OCI-LY1 (cell line): Measurements from ENCODE around the gene CCRL2.

Source experiments
- H2AFZ ChIP-seq: fragments of 200-600 bp; sonication (generic), shearing (Covaris generic); 2 replicates; pipeline ENCODE4 v1.6.0; 2014; ENCODE audit warnings: antibody characterized with exemption, mild to moderate bottlenecking, low read length
- H3F3A ChIP-seq: fragments of 200-600 bp; sonication (generic), shearing (Covaris generic); 2 replicates; pipeline ENCODE4 v1.6.0; 2014; ENCODE audit warnings: mild to moderate bottlenecking, antibody characterized with exemption, low read length, moderate library complexity; ENCODE audit not compliant: insufficient read depth
- H3K27ac ChIP-seq: fragments of 200-600 bp; sonication (generic); 2 replicates; pipeline ENCODE4 v1.5.1; 2014; ENCODE audit warnings: low read length, mixed run types, mild to moderate bottlenecking, low read depth; ENCODE audit not compliant: poor library complexity, severe bottlenecking
- H3K27me3 ChIP-seq: fragments of 200-600 bp; sonication (generic); 2 replicates; pipeline ENCODE4 v1.6.0; 2014; ENCODE audit warnings: antibody characterized with exemption, mild to moderate bottlenecking, low read length, moderate library complexity; ENCODE audit not compliant: insufficient read depth
- H3K36me3 ChIP-seq: fragments of 200-600 bp; sonication (generic); 2 replicates; pipeline ENCODE4 v1.6.1; 2014; ENCODE audit warnings: mild to moderate bottlenecking, antibody characterized with exemption, low read length, moderate library complexity, mixed read lengths; ENCODE audit not compliant: insufficient read depth
- H3K4me1 ChIP-seq: fragments of 200-600 bp; sonication (generic); 2 replicates; pipeline ENCODE4 v1.5.1; 2014; ENCODE audit warnings: mild to moderate bottlenecking, low read length, moderate library complexity; ENCODE audit not compliant: insufficient read depth, severe bottlenecking
- H3K4me2 ChIP-seq: fragments of 200-600 bp; sonication (generic), shearing (Covaris generic); 2 replicates; pipeline ENCODE4 v1.6.1; 2014; ENCODE audit warnings: low read length
- H3K4me3 ChIP-seq: fragments of 200-600 bp; sonication (generic); 2 replicates; pipeline ENCODE4 v1.5.1; 2014; ENCODE audit warnings: low read length, low read depth, mild to moderate bottlenecking, mixed read lengths; ENCODE audit not compliant: poor library complexity, severe bottlenecking
- H3K79me2 ChIP-seq: fragments of 200-600 bp; shearing (Covaris generic); 2 replicates; pipeline ENCODE4 v1.6.1; 2016; ENCODE audit warnings: mixed run types, low read length, mixed read lengths; ENCODE audit not compliant: insufficient read depth
- H3K9ac ChIP-seq: fragments of 200-600 bp; sonication (generic), shearing (Covaris generic); 2 replicates; pipeline ENCODE4 v1.6.1; 2014; ENCODE audit warnings: mild to moderate bottlenecking, low read length, mixed read lengths
- H3K9me2 ChIP-seq: fragments of 200-600 bp; sonication (generic), shearing (Covaris generic); 2 replicates; pipeline ENCODE4 v1.6.1; 2014; ENCODE audit warnings: low read depth, mild to moderate bottlenecking, low read length, mixed read lengths
- H3K9me3 ChIP-seq: fragments of 200-600 bp; shearing (Covaris generic); 2 replicates; pipeline ENCODE4 v1.6.1; 2014; ENCODE audit warnings: low read length, mixed read lengths
- H4K20me1 ChIP-seq: fragments of 200-600 bp; sonication (generic), shearing (Covaris generic); 2 replicates; pipeline ENCODE4 v1.6.0; 2016; ENCODE audit warnings: mild to moderate bottlenecking, low read length; ENCODE audit not compliant: insufficient read depth
- CTCF ChIP-seq: fragments of 200-600 bp; sonication (generic), shearing (Covaris generic); IDR thresholded peaks from 2 replicates; pipeline ENCODE4 v1.5.1; 2017; ENCODE audit warnings: mild to moderate bottlenecking, antibody characterized with exemption, low read length, moderate library complexity, mixed read lengths
- EZH2 ChIP-seq: fragments of 200-600 bp; sonication (generic), shearing (Covaris generic); IDR thresholded peaks from 2 replicates; pipeline ENCODE4 v1.8.0; 2017; ENCODE audit warnings: borderline replicate concordance, mixed run types, mild to moderate bottlenecking, antibody characterized with exemption, low read length, moderate library complexity, mixed read lengths

Gene CCRL2

GRCh38 chr3:46365737-46366524, 41.1 kb upstream of the CCRL2 start:
- no peaks in the 10 kb centered on the region for H3F3A ChIP-seq
- no peak overlapping the region for H3K27ac ChIP-seq
- no peak overlapping the region for H3K4me2 ChIP-seq
- H3K79me2 ChIP-seq, result no peaks in the 10 kb centered on the region
- no peak overlapping the region for H3K9ac ChIP-seq
- no peaks in the 10 kb centered on the region for H4K20me1 ChIP-seq
- no peaks in the 10 kb centered on the region for H3K9me2 ChIP-seq
- no peak overlapping the region for H2AFZ ChIP-seq
- H3K9me3 ChIP-seq, result no peaks in the 10 kb centered on the region
- H3K4me3 ChIP-seq, result no peak overlapping the region
- no peaks in the 10 kb centered on the region for H3K4me1 ChIP-seq
- no peaks in the 10 kb centered on the region for H3K36me3 ChIP-seq
- H3K27me3 ChIP-seq, result no peaks in the 10 kb centered on the region; the same call in none of the 2 replicates
- TF ChIP-seq CTCF (no peak), EZH2 (no peak)

GRCh38 chr3:46367811-46368210, 39.2 kb upstream of the CCRL2 start:
- Histone ChIP-seq H3K9me3 (no peaks in the 10 kb centered on the region), H3K9me2 (no peaks in the 10 kb centered on the region), H3K36me3 (no peaks in the 10 kb centered on the region), H3F3A (no peaks in the 10 kb centered on the region), H2AFZ (no peak overlapping the region), H3K4me3 (no peak overlapping the region), H3K4me2 (no peak overlapping the region), H3K27me3 (no peaks in the 10 kb centered on the region; the same call in none of the 2 replicates), H3K27ac (no peak overlapping the region), H3K4me1 (no peaks in the 10 kb centered on the region), H3K9ac (no peak overlapping the region), H4K20me1 (no peaks in the 10 kb centered on the region), H3K79me2 (no peaks in the 10 kb centered on the region)
- no peak for TF ChIP-seq CTCF
- TF ChIP-seq EZH2, result no peak

- Histone ChIP-seq H3K79me2 (no peaks in the 10 kb centered on the region), H3K27me3 (no peaks in the 10 kb centered on the region; the same call in none of the 2 replicates), H3F3A (no peaks in the 10 kb centered on the region), H3K4me1 (no peaks in the 10 kb centered on the region), H3K36me3 (no peaks in the 10 kb centered on the region), H3K4me3 (no peak overlapping the region), H4K20me1 (no peaks in the 10 kb centered on the region), H3K4me2 (no peak overlapping the region), H3K9me3 (no peaks in the 10 kb centered on the region), H3K9ac (no peak overlapping the region), H2AFZ (no peak overlapping the region), H3K9me2 (no peaks in the 10 kb centered on the region), H3K27ac (no peak overlapping the region)
- TF ChIP-seq EZH2 (no peak), CTCF (peak; percentile 25; the same call in 1 of the 2 replicates)
Measured at GRCh38 chr3:46368569-46368968, 38.5 kb upstream of the CCRL2 start.
